ENCODE results near the gene MRFAP1L1. TPM values are rescaled to one million over a fixed set of nuclear protein-coding genes. Genes with fewer than 3 reads are reported as not detected.

MRFAP1L1 gene
- total and polyA plus RNA-seq, 4 donors: 46.1 to 75.1 (median 56.3) TPM

GRCh38 chr4:6699388-6699787 is 10.3 kb downstream of the MRFAP1L1 start:
- DNase-seq (no peak), ATAC-seq (ENCODE audit: insufficient read depth, low FRiP score) (no peak)
- peaks cover 0 to 10% (median 5%) of the 10 kb centered on the region in 5 donors for H3K4me1 ChIP-seq (ENCODE audit: control insufficient read depth in 5 of 5, insufficient read depth in 5 of 5, low read length in 5 of 5)
- H3K9ac ChIP-seq (ENCODE audit: insufficient read depth in 1 of 2, low read length in 2 of 2): no peak overlapping the region
- no peak for TF ChIP-seq CTCF (IDR thresholded peaks at IDR 0.05; ENCODE audit: control extremely low read depth, extremely low read depth)
- peaks cover 5 to 17% (median 14%) of the 10 kb centered on the region in 4 donors for H3K36me3 ChIP-seq (ENCODE audit: control insufficient read depth in 4 of 4, insufficient read depth in 4 of 4, low read length in 4 of 4)
- H3K27me3 ChIP-seq (ENCODE audit: control insufficient read depth in 3 of 3, insufficient read depth in 3 of 3, low read length in 2 of 3): no peaks in the 10 kb centered on the region
- H3K9me3 ChIP-seq (ENCODE audit: control insufficient read depth in 4 of 4, insufficient read depth in 3 of 4, low read length in 3 of 4): peaks cover 0 to 3% (median 1%) of the 10 kb centered on the region in 4 donors
- whole genome bisulfite sequencing, 2 donors: 65 to 75% methylated on average over 5 of the region's 5 CpGs
- no peak overlapping the region for H3K4me3 ChIP-seq
- no peak overlapping the region for H3K27ac ChIP-seq (ENCODE audit: low read depth in 1 of 2, low read length in 1 of 2)

- peaks cover 2 to 22% (median 13%) of the 10 kb centered on the region in 5 donors for H3K4me1 ChIP-seq (ENCODE audit: control insufficient read depth in 5 of 5, insufficient read depth in 5 of 5, low read length in 5 of 5)
- no peaks in the 10 kb centered on the region for H3K9me3 ChIP-seq (ENCODE audit: control insufficient read depth in 4 of 4, insufficient read depth in 3 of 4, low read length in 3 of 4)
- TF ChIP-seq CTCF (IDR thresholded peaks at IDR 0.05; ENCODE audit: control extremely low read depth, extremely low read depth): no peak
- DNase-seq (no peak), ATAC-seq (ENCODE audit: insufficient read depth, low FRiP score) (no peak)
- no peak overlapping the region for H3K9ac ChIP-seq (ENCODE audit: insufficient read depth in 1 of 2, low read length in 2 of 2)
- H3K36me3 ChIP-seq (ENCODE audit: control insufficient read depth in 4 of 4, insufficient read depth in 4 of 4, low read length in 4 of 4): peaks cover 0 to 3% (median 1%) of the 10 kb centered on the region in 4 donors
- H3K27ac ChIP-seq (ENCODE audit: low read depth in 1 of 2, low read length in 1 of 2): peak overlapping the region in 1 of 2 donors; percentile 65
- H3K4me3 ChIP-seq: no peak overlapping the region
- H3K27me3 ChIP-seq (ENCODE audit: control insufficient read depth in 3 of 3, insufficient read depth in 3 of 3, low read length in 2 of 3): no peaks in the 10 kb centered on the region
- 96% methylated on average over 6 of the region's 6 CpGs for WGBS, 2 donors
These were observed 12.5 kb downstream of the MRFAP1L1 start for GRCh38 chr4:6697131-6697530.

DNA sequence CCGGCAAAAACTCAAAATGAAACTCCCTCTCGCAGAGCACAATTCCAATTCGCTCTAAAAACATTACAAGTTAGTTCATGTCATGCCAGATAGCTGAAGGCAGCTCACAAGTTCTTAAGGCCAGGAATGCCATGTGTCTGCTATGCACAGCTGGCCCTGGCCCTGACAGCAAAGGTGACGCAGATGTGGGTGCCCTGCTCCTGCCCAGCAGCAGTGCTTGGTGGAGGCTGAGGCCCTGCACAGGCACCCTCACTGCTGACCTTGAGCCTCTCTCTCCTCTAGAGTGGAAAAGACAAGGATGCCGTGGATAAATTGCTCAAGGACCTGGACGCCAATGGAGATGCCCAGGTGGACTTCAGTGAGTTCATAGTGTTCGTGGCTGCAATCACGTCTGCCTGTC is 13.1 kb downstream of the MRFAP1L1 start:
- Histone ChIP-seq H3K4me3 (no peak overlapping the region), H3K9ac (ENCODE audit: insufficient read depth in 1 of 2, low read length in 2 of 2) (no peak overlapping the region), H3K9me3 (ENCODE audit: control insufficient read depth in 4 of 4, insufficient read depth in 3 of 4, low read length in 3 of 4) (no peaks in the 10 kb centered on the region), H3K27me3 (ENCODE audit: control insufficient read depth in 3 of 3, insufficient read depth in 3 of 3, low read length in 2 of 3) (no peaks in the 10 kb centered on the region), H3K36me3 (ENCODE audit: control insufficient read depth in 4 of 4, insufficient read depth in 4 of 4, low read length in 4 of 4) (peaks cover 0 to 3% (median 1%) of the 10 kb centered on the region in 4 donors), H3K27ac (ENCODE audit: low read depth in 1 of 2, low read length in 1 of 2) (peak overlapping the region; percentile 65 to 71), H3K4me1 (ENCODE audit: control insufficient read depth in 5 of 5, insufficient read depth in 5 of 5, low read length in 5 of 5) (peaks cover 2 to 22% (median 13%) of the 10 kb centered on the region in 5 donors)
- no peak for TF ChIP-seq CTCF (IDR thresholded peaks at IDR 0.05; ENCODE audit: control extremely low read depth, extremely low read depth)
- ATAC-seq (ENCODE audit: insufficient read depth, low FRiP score): no peak
- DNase-seq: no peak
- WGBS, 2 donors: 76 to 80% methylated on average over 8 of the region's 8 CpGs

All from lung (tissue), 12 donors.